ENCODE data around the gene PAPPA2. TPM values are rescaled to one million over a fixed set of nuclear protein-coding genes. Genes with fewer than 3 reads are reported as not detected.

The PAPPA2 gene
- total and polyA plus RNA-seq, 2 of the 8 experiments (the other 6 are each of a cell fraction or from before 2014, with no cell fraction given) = 0.08 to 0.88 TPM

GRCh38 chr1:176460544-176461336 lies 2.2 kb upstream of the PAPPA2 start (continued):
- TF ChIP-seq EZH2 (IDR thresholded peaks at IDR 0.05; ENCODE audit: low read depth, low read length, severe bottlenecking) = no peak
- TF ChIP-seq KDM4A (IDR thresholded peaks at IDR 0.05; ENCODE audit: low read depth, low read length, severe bottlenecking) = no peak
- no peak for TF ChIP-seq BACH1 (IDR thresholded peaks at IDR 0.05; ENCODE audit: low read length)
- no peak for TF ChIP-seq CHD2 (IDR thresholded peaks at IDR 0.05; ENCODE audit: low read length)
- TF ChIP-seq POLR2A (IDR thresholded peaks at IDR 0.05; ENCODE audit: control extremely low read depth in 1 of 2, low read depth in 2 of 2, low read length in 2 of 2) = no peak
- no peak for TF ChIP-seq CTBP2 (IDR thresholded peaks at IDR 0.05; ENCODE audit: borderline replicate concordance, insufficient read depth, insufficient read length, low read length)
- no peak for TF ChIP-seq ATF2 (IDR thresholded peaks at IDR 0.05; ENCODE audit: low read length)
